ENCODE data around the gene ERLIN1.
A peak's percentile ranks its signal among the peaks of the same experiment; 100 is the strongest.
"Not testable (repeated sequence)": the region's sequence is repeated elsewhere in the genome, so short reads cannot be mapped to it uniquely, and the experiment has no call there.

The ERLIN1 gene

GRCh38 chr10:100143756-100144155 is 42.1 kb downstream of the ERLIN1 start:
- no peak for DNase-seq (ENCODE audit: low read depth, low spot score)
- H3K4me3 ChIP-seq (ENCODE audit: low read length): no peak overlapping the region

- no peak overlapping the region for H3K4me3 ChIP-seq (ENCODE audit: low read length)
- DNase-seq (ENCODE audit: low read depth, low spot score): no peak
Measured at GRCh38 chr10:100141446-100142087, 44.3 kb downstream of the ERLIN1 start.

GRCh38 chr10:100140070-100140469 is 45.8 kb downstream of the ERLIN1 start:
- no peak overlapping the region for H3K4me3 ChIP-seq (ENCODE audit: low read length)
- DNase-seq (ENCODE audit: low read depth, low spot score): no peak

GRCh38 chr10:100138921-100139496 is 46.8 kb downstream of the ERLIN1 start:
- no peak for DNase-seq (ENCODE audit: low read depth, low spot score)
- no peak overlapping the region for H3K4me3 ChIP-seq (ENCODE audit: low read length)

- no peak for DNase-seq (ENCODE audit: low read depth, low spot score)
- H3K4me3 ChIP-seq (ENCODE audit: low read length): no peak overlapping the region
Measured at GRCh38 chr10:100135486-100135885, 50.3 kb downstream of the ERLIN1 start.

GRCh38 chr10:100133801-100134200 is 52.0 kb downstream of the ERLIN1 start:
- H3K4me3 ChIP-seq (ENCODE audit: low read length): no peak overlapping the region
- no peak for DNase-seq (ENCODE audit: low read depth, low spot score)

- no peak for DNase-seq (ENCODE audit: low read depth, low spot score)
- no peak overlapping the region for H3K4me3 ChIP-seq (ENCODE audit: low read length)
Measured at GRCh38 chr10:100132427-100132826, 53.4 kb downstream of the ERLIN1 start.

- no peak overlapping the region for H3K4me3 ChIP-seq (ENCODE audit: low read length)
- DNase-seq (ENCODE audit: low read depth, low spot score): no peak
Measured at GRCh38 chr10:100131571-100131970, 54.3 kb downstream of the ERLIN1 start.

- no peak for DNase-seq (ENCODE audit: low read depth, low spot score)
- no peak overlapping the region for H3K4me3 ChIP-seq (ENCODE audit: low read length)
Measured at GRCh38 chr10:100130831-100131230, 55.0 kb downstream of the ERLIN1 start.

GRCh38 chr10:100129424-100129823 is 56.4 kb downstream of the ERLIN1 start:
- no peak for DNase-seq (ENCODE audit: low read depth, low spot score)
- no peak overlapping the region for H3K4me3 ChIP-seq (ENCODE audit: low read length)

GRCh38 chr10:100128951-100129350 is 56.9 kb downstream of the ERLIN1 start:
- no peak overlapping the region for H3K4me3 ChIP-seq (ENCODE audit: low read length)
- DNase-seq (ENCODE audit: low read depth, low spot score): no peak

- DNase-seq (ENCODE audit: low read depth, low spot score); H3K4me3 ChIP-seq (ENCODE audit: low read length): not testable (repeated sequence)
Measured at GRCh38 chr10:100125335-100125734, 60.5 kb downstream of the ERLIN1 start.

GRCh38 chr10:100124097-100124496 is 61.7 kb downstream of the ERLIN1 start:
- H3K4me3 ChIP-seq (ENCODE audit: low read length): no peak overlapping the region
- no peak for DNase-seq (ENCODE audit: low read depth, low spot score)

- peak; percentile 18 for DNase-seq (ENCODE audit: low read depth, low spot score)
- H3K4me3 ChIP-seq (ENCODE audit: low read length): no peak overlapping the region
Measured at GRCh38 chr10:100122780-100123179, 63.0 kb downstream of the ERLIN1 start.

GRCh38 chr10:100120550-100120949 is 65.3 kb downstream of the ERLIN1 start:
- DNase-seq (ENCODE audit: low read depth, low spot score): no peak
- H3K4me3 ChIP-seq (ENCODE audit: low read length): no peak overlapping the region

GRCh38 chr10:100119726-100120125 is 66.1 kb downstream of the ERLIN1 start:
- no peak for DNase-seq (ENCODE audit: low read depth, low spot score)
- H3K4me3 ChIP-seq (ENCODE audit: low read length): no peak overlapping the region

GRCh38 chr10:100114976-100115770 is 70.7 kb downstream of the ERLIN1 start:
- H3K4me3 ChIP-seq (ENCODE audit: low read length): no peak overlapping the region

GRCh38 chr10:100114460-100114859 is 71.4 kb downstream of the ERLIN1 start:
- no peak for DNase-seq (ENCODE audit: low read depth, low spot score)
- no peak overlapping the region for H3K4me3 ChIP-seq (ENCODE audit: low read length)

More at GRCh38 chr10:100114976-100115770, 70.7 kb downstream of the ERLIN1 start:
- DNase-seq (ENCODE audit: low read depth, low spot score): no peak

GRCh38 chr10:100109670-100110069 is 76.2 kb downstream of the ERLIN1 start:
- peak; percentile 27 for DNase-seq (ENCODE audit: low read depth, low spot score)
- no peak overlapping the region for H3K4me3 ChIP-seq (ENCODE audit: low read length)

- no peak overlapping the region for H3K4me3 ChIP-seq (ENCODE audit: low read length)
- DNase-seq (ENCODE audit: low read depth, low spot score): no peak
Measured at GRCh38 chr10:100106865-100107264, 79.0 kb downstream of the ERLIN1 start.
